CD14-positive monocyte (primary cell): Measurements from ENCODE around the gene KRTAP10-1. TPM values are rescaled to one million over a fixed set of nuclear protein-coding genes. Genes with fewer than 3 reads are reported as not detected.
"Not testable (repeated sequence)": the region's sequence is repeated elsewhere in the genome, so short reads cannot be mapped to it uniquely, and the experiment has no call there.

Experiments
- DNase-seq, 3 donors: peaks; one replicate each; pipeline ENCODE4 v3.0.0-alpha.2; 2011 to 2022
- H2AFZ ChIP-seq: 2 replicates; pipeline ENCODE4 v1.6.0; 2012; ENCODE audit warnings: mild to moderate bottlenecking, low read depth, low read length, inconsistent platforms; ENCODE audit not compliant: insufficient read depth, poor library complexity, severe bottlenecking
- H3K27ac ChIP-seq, 2 donors: 1 replicate in 1 of 2; 2 replicates in 1 of 2; pipeline ENCODE4 v1.5.1; 2012 to 2013; ENCODE audit warnings: low read length in 2 of 2, control low read depth in 1 of 2, inconsistent platforms in 1 of 2, low read depth in 1 of 2, mild to moderate bottlenecking in 1 of 2
- H3K27me3 ChIP-seq, 2 donors: one replicate each; pipeline versions ENCODE4 v1.6.0 to v1.6.1; 2011 to 2013; ENCODE audit warnings: low read length in 2 of 2; ENCODE audit not compliant: control insufficient read depth in 2 of 2, insufficient read depth in 2 of 2
- H3K36me3 ChIP-seq, 2 donors: replicated peaks in 1 of 2; 1 replicate in 1 of 2; 2 replicates in 1 of 2; pipeline versions ENCODE4 v1.5.1 to v1.6.1; 2012 to 2013; ENCODE audit warnings: low read length in 2 of 2, control low read depth in 1 of 2, inconsistent platforms in 1 of 2, mild to moderate bottlenecking in 1 of 2; ENCODE audit not compliant: insufficient read depth in 2 of 2, control insufficient read depth in 1 of 2
- H3K4me1 ChIP-seq, 2 donors: 1 replicate in 1 of 2; 2 replicates in 1 of 2; pipeline versions ENCODE4 v1.5.1 to v1.6.1; 2012 to 2013; ENCODE audit warnings: low read length in 2 of 2, control low read depth in 1 of 2, inconsistent platforms in 1 of 2, mild to moderate bottlenecking in 1 of 2, moderate library complexity in 1 of 2; ENCODE audit not compliant: insufficient read depth in 2 of 2, control insufficient read depth in 1 of 2
- H3K4me2 ChIP-seq: replicated peaks from 2 replicates; pipeline ENCODE3; 2012; ENCODE audit warnings: low read length, moderate library complexity, mild to moderate bottlenecking; ENCODE audit not compliant: poor library complexity, severe bottlenecking; ENCODE audit errors: extremely low read depth
- H3K4me3 ChIP-seq, 3 experiments: fragments of 200-600 bp in 1 of 3; sonication (generic) in 1 of 3; replicated peaks in 1 of 3; 1 replicate in 2 of 3; 2 replicates in 1 of 3; pipeline ENCODE4 v1.5.1; 2011 to 2013; ENCODE audit warnings: low read length in 3 of 3, mild to moderate bottlenecking in 3 of 3, control low read depth in 2 of 3, low read depth in 2 of 3, inconsistent platforms in 1 of 3, moderate library complexity in 1 of 3
- H3K79me2 ChIP-seq: 2 replicates; pipeline ENCODE4 v1.6.0; 2012; ENCODE audit warnings: mild to moderate bottlenecking, control low read depth, inconsistent platforms, low read length, moderate library complexity; ENCODE audit not compliant: insufficient read depth
- H3K9ac ChIP-seq: 2 replicates; pipeline ENCODE4 v1.6.0; 2017; ENCODE audit warnings: low read length, mild to moderate bottlenecking; ENCODE audit not compliant: insufficient read depth, poor library complexity, severe bottlenecking
- H3K9me3 ChIP-seq, 2 donors: replicated peaks in 1 of 2; 1 replicate in 1 of 2; 2 replicates in 1 of 2; pipeline versions ENCODE4 v1.5.1 to v1.6.1; 2012 to 2013; ENCODE audit warnings: low read length in 2 of 2, control low read depth in 1 of 2; ENCODE audit not compliant: control insufficient read depth in 1 of 2, insufficient read depth in 1 of 2
- H4K20me1 ChIP-seq: 2 replicates; pipeline ENCODE4 v1.6.0; 2012; ENCODE audit warnings: mild to moderate bottlenecking, low read length, control low read depth, moderate library complexity; ENCODE audit not compliant: insufficient read depth
- H3K27ac Mint-ChIP-seq, 7 donors: one replicate each; pipeline ENCODE4 v1.8.0; 2020; ENCODE audit warnings: mild to moderate bottlenecking in 7 of 7, mixed read lengths in 7 of 7, moderate library complexity in 6 of 7, inconsistent platforms in 2 of 7
- H3K27me3 Mint-ChIP-seq, 3 donors: one replicate each; pipeline ENCODE4 v1.8.0; 2021 to 2022; ENCODE audit warnings: low read depth in 3 of 3, mild to moderate bottlenecking in 3 of 3, mixed read lengths in 3 of 3, moderate library complexity in 3 of 3, inconsistent platforms in 1 of 3
- H3K36me3 Mint-ChIP-seq, 2 donors: one replicate each; pipeline ENCODE4 v1.8.0; 2020; ENCODE audit warnings: mixed read lengths in 2 of 2, inconsistent platforms in 1 of 2, mild to moderate bottlenecking in 1 of 2
- H3K4me1 Mint-ChIP-seq: one replicate; pipeline ENCODE4 v1.8.0; 2020; ENCODE audit warnings: mild to moderate bottlenecking, mixed read lengths
- H3K4me3 Mint-ChIP-seq, 2 donors: one replicate each; pipeline ENCODE4 v1.8.0; 2020; ENCODE audit warnings: mild to moderate bottlenecking in 2 of 2, mixed read lengths in 2 of 2, moderate library complexity in 1 of 2
- H3K9me3 Mint-ChIP-seq, 7 donors: one replicate each; pipeline ENCODE4 v1.8.0; 2020 to 2022; ENCODE audit warnings: mixed read lengths in 7 of 7, mild to moderate bottlenecking in 6 of 7, moderate library complexity in 6 of 7, inconsistent platforms in 2 of 7
- WGBS: methylation state at CpG from one replicate; pipeline ENCODE4 v1.1.5; 2013; ENCODE audit warnings: missing lambda C conversion rate; ENCODE audit not compliant: insufficient coverage; 5-methylcytosine and 5-hydroxymethylcytosine counted together
- intact Hi-C, 2 donors: fragments of 100-400 bp; cut with micrococcal nuclease; formaldehyde crosslinking; loops; one replicate each; pipeline versions ENCODE4 v1.15.0 to v1.15.1; 2023
- polyA plus RNA-seq, 3 donors: library from polyadenylated mRNA; depleted of rRNA in 1 of 3; unstranded in 2 of 3; stranded (reverse) in 1 of 3; fragments of 300-500 nt in 2 of 3; fragments of >200 nt in 1 of 3; fragmentation: Illumina TruSeq in 2 of 3; gene quantifications; 1 replicate in 2 of 3; 2 replicates in 1 of 3; pipeline ENCODE4 v1.2.3, GENCODE V29; 2012 to 2021
- TF ChIP-seq, protein P1 (sequence below): fragments of 200-600 bp; IDR thresholded peaks from one replicate; pipeline ENCODE4 v1.8.0; 2022; ENCODE audit warnings: antibody characterized with exemption, mild to moderate bottlenecking

KRTAP10-1 gene
- polyA plus RNA-seq, 3 donors: not detected

GRCh38 chr21:44550807-44551206 is 10.8 kb upstream of the KRTAP10-1 start:
- 78% methylated on average over 10 of the region's 10 CpGs for WGBS
- Histone ChIP-seq H3K79me2 (no peaks in the 10 kb centered on the region), H4K20me1 (no peaks in the 10 kb centered on the region), H3K4me2 (no peak overlapping the region), H2AFZ (no peak overlapping the region), H3K4me3 (no peak overlapping the region), H3K36me3 (no peaks in the 10 kb centered on the region), H3K27me3 (peaks cover 2 to 16% of the 10 kb centered on the region in 2 donors), H3K4me1 (no peaks in the 10 kb centered on the region), H3K27ac (no peak overlapping the region), H3K9me3 (peaks cover 11 to 13% of the 10 kb centered on the region in 2 donors), H3K9ac (no peak overlapping the region)
- peak overlapping the region in 1 of 7 donors; percentile 55 for H3K27ac Mint-ChIP-seq
- peaks cover 25 to 51% (median 29%) of the 10 kb centered on the region in 3 donors for H3K27me3 Mint-ChIP-seq
- TF ChIP-seq, protein P1, sequence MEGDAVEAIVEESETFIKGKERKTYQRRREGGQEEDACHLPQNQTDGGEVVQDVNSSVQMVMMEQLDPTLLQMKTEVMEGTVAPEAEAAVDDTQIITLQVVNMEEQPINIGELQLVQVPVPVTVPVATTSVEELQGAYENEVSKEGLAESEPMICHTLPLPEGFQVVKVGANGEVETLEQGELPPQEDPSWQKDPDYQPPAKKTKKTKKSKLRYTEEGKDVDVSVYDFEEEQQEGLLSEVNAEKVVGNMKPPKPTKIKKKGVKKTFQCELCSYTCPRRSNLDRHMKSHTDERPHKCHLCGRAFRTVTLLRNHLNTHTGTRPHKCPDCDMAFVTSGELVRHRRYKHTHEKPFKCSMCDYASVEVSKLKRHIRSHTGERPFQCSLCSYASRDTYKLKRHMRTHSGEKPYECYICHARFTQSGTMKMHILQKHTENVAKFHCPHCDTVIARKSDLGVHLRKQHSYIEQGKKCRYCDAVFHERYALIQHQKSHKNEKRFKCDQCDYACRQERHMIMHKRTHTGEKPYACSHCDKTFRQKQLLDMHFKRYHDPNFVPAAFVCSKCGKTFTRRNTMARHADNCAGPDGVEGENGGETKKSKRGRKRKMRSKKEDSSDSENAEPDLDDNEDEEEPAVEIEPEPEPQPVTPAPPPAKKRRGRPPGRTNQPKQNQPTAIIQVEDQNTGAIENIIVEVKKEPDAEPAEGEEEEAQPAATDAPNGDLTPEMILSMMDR: no peak
- H3K9me3 Mint-ChIP-seq: peaks cover 14 to 22% (median 17%) of the 10 kb centered on the region in 7 donors
- no peak overlapping the region for H3K4me3 Mint-ChIP-seq
- no peaks in the 10 kb centered on the region for H3K36me3 Mint-ChIP-seq
- intact Hi-C loops: no loop called here
- H3K4me1 Mint-ChIP-seq: no peaks in the 10 kb centered on the region
- no peak for DNase-seq

GRCh38 chr21:44550285-44550684 is 10.3 kb upstream of the KRTAP10-1 start:
- H3K4me3 ChIP-seq, H3K4me2 ChIP-seq, H3K4me3 Mint-ChIP-seq, H3K4me1 ChIP-seq, H3K79me2 ChIP-seq, H3K9ac ChIP-seq, H3K27ac Mint-ChIP-seq, H2AFZ ChIP-seq, H3K27ac ChIP-seq, H3K4me1 Mint-ChIP-seq, intact Hi-C loops, DNase-seq, H3K36me3 ChIP-seq, H4K20me1 ChIP-seq, H3K36me3 Mint-ChIP-seq: not testable (repeated sequence)
- Mint-ChIP-seq H3K9me3 (peaks cover 14 to 25% (median 19%) of the 10 kb centered on the region in 7 donors), H3K27me3 (peaks cover 25 to 53% (median 31%) of the 10 kb centered on the region in 3 donors)
- H3K27me3 ChIP-seq: peaks cover 2 to 16% of the 10 kb centered on the region in 2 donors
- H3K9me3 ChIP-seq: peaks cover 11 to 13% of the 10 kb centered on the region in 2 donors
- 47% methylated on average over 9 of the region's 17 CpGs for WGBS
